CD4-positive, alpha-beta T cell (primary cell): ENCODE measurements around the gene FAM83B. TPM values are rescaled to one million over a fixed set of nuclear protein-coding genes. Genes with fewer than 3 reads are reported as not detected.
"Not testable (repeated sequence)": the region's sequence is repeated elsewhere in the genome, so short reads cannot be mapped to it uniquely, and the experiment has no call there.

Experiments
- ATAC-seq: fragments of 200-7000 bp; cut with Tn5 transposase; one replicate; pipeline ENCODE4 v1.10.0; 2022; ENCODE audit warnings: mild to moderate bottlenecking; ENCODE audit not compliant: poor library complexity
- CTCF ChIA-PET: fragments of 350-600 bp; sonication (Branson Sonifier 250); formaldehyde crosslinking; loops from one replicate; lab custom pipeline; 2021; ENCODE audit warnings: antibody characterized with exemption, inconsistent platforms; lab: Charles Lee
- POLR2A ChIA-PET: fragments of 350-600 bp; sonication (Branson Sonifier 250); formaldehyde crosslinking; loops from one replicate; lab custom pipeline; 2021; ENCODE audit warnings: antibody characterized with exemption, inconsistent platforms; lab: Charles Lee
- DNase-seq, 14 experiments: peaks; one replicate each; pipeline ENCODE4 v3.0.0-alpha.2; 2013 to 2020; ENCODE audit warnings: mixed read lengths in 2 of 14
- H3K27ac ChIP-seq, 2 donors: one replicate each; pipeline versions ENCODE4 v1.5.1 to v1.7.0; 2013; ENCODE audit warnings: low read length in 2 of 2, low read depth in 1 of 2, mild to moderate bottlenecking in 1 of 2
- H3K27me3 ChIP-seq, 2 experiments: 1 replicate in 1 of 2; 2 replicates in 1 of 2; pipeline versions ENCODE4 v1.6.1 to v1.7.0; 2013; ENCODE audit warnings: low read length in 2 of 2, control low read depth in 1 of 2, mild to moderate bottlenecking in 1 of 2, moderate library complexity in 1 of 2; ENCODE audit not compliant: insufficient read depth in 2 of 2, control insufficient read depth in 1 of 2
- H3K36me3 ChIP-seq: one replicate; pipeline ENCODE4 v1.6.1; 2013; ENCODE audit warnings: low read length, control low read depth; ENCODE audit not compliant: insufficient read depth
- H3K4me1 ChIP-seq: one replicate; pipeline ENCODE4 v1.6.1; 2013; ENCODE audit warnings: low read length, control low read depth; ENCODE audit not compliant: insufficient read depth
- H3K4me3 ChIP-seq: one replicate; pipeline ENCODE4 v1.5.1; 2013; ENCODE audit warnings: mild to moderate bottlenecking, low read length, moderate library complexity
- H3K9me3 ChIP-seq, 2 experiments: 1 replicate in 1 of 2; 2 replicates in 1 of 2; pipeline versions ENCODE4 v1.6.1 to v1.7.0; 2013; ENCODE audit warnings: low read length in 2 of 2, mild to moderate bottlenecking in 2 of 2, control low read depth in 1 of 2, moderate library complexity in 1 of 2; ENCODE audit not compliant: control insufficient read depth in 1 of 2, insufficient read depth in 1 of 2
- H3K27ac Mint-ChIP-seq: one replicate; pipeline ENCODE4 v1.8.0; 2020; ENCODE audit warnings: mixed read lengths
- H3K27me3 Mint-ChIP-seq: one replicate; pipeline ENCODE4 v1.8.0; 2021; ENCODE audit warnings: mixed read lengths
- H3K36me3 Mint-ChIP-seq: one replicate; pipeline ENCODE4 v1.8.0; 2021; ENCODE audit warnings: low read depth, mixed read lengths
- H3K4me1 Mint-ChIP-seq: one replicate; pipeline ENCODE4 v1.8.0; 2021; ENCODE audit warnings: low read depth, mixed read lengths
- H3K4me3 Mint-ChIP-seq: one replicate; pipeline ENCODE4 v1.8.0; 2020; ENCODE audit warnings: mild to moderate bottlenecking, mixed read lengths
- H3K9me3 Mint-ChIP-seq: one replicate; pipeline ENCODE4 v1.8.0; 2020; ENCODE audit warnings: mixed read lengths
- intact Hi-C, 2 experiments: fragments of 100-400 bp; cut with DNase I in 1 of 2; cut with micrococcal nuclease in 1 of 2; formaldehyde crosslinking; loops; one replicate each; pipeline versions ENCODE4 v1.15.1 to v1.9.0; 2023 to 2025; cut with DNase I, micrococcal nuclease
- total RNA-seq, 174 experiments: library from RNA in 2 of 174; stranded (reverse) in 2 of 174; gene quantifications; one replicate each; pipeline ENCODE4 v1.2.3 and lab custom pipeline; 2021 to 2026
- TF ChIP-seq, protein P1 (sequence below): fragments of 200-600 bp; IDR thresholded peaks from one replicate; pipeline ENCODE4 v1.8.0; 2022; ENCODE audit warnings: antibody characterized with exemption, mild to moderate bottlenecking

The FAM83B gene
- total RNA-seq, 2 experiments from 2014 or later: not detected

- TF ChIP-seq, protein P1, sequence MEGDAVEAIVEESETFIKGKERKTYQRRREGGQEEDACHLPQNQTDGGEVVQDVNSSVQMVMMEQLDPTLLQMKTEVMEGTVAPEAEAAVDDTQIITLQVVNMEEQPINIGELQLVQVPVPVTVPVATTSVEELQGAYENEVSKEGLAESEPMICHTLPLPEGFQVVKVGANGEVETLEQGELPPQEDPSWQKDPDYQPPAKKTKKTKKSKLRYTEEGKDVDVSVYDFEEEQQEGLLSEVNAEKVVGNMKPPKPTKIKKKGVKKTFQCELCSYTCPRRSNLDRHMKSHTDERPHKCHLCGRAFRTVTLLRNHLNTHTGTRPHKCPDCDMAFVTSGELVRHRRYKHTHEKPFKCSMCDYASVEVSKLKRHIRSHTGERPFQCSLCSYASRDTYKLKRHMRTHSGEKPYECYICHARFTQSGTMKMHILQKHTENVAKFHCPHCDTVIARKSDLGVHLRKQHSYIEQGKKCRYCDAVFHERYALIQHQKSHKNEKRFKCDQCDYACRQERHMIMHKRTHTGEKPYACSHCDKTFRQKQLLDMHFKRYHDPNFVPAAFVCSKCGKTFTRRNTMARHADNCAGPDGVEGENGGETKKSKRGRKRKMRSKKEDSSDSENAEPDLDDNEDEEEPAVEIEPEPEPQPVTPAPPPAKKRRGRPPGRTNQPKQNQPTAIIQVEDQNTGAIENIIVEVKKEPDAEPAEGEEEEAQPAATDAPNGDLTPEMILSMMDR: no peak
- no peak overlapping the region for H3K4me3 Mint-ChIP-seq
- no peaks in the 10 kb centered on the region for H3K27me3 Mint-ChIP-seq
- no peak for ATAC-seq
- H3K9me3 ChIP-seq: peaks cover 0 to 11% of the 10 kb centered on the region in 2 experiments
- H3K27ac ChIP-seq: no peak overlapping the region
- no peak overlapping the region for H3K4me3 ChIP-seq
- DNase-seq: no peak
- CTCF ChIA-PET: no interaction called here
- H3K4me1 Mint-ChIP-seq: no peaks in the 10 kb centered on the region
- POLR2A ChIA-PET: no interaction called here
- no peaks in the 10 kb centered on the region for H3K4me1 ChIP-seq
- H3K27me3 ChIP-seq: no peaks in the 10 kb centered on the region
- H3K9me3 Mint-ChIP-seq: no peaks in the 10 kb centered on the region
- no peak overlapping the region for H3K27ac Mint-ChIP-seq
- H3K36me3 Mint-ChIP-seq: no peaks in the 10 kb centered on the region
- intact Hi-C loops: no loop called here
- no peaks in the 10 kb centered on the region for H3K36me3 ChIP-seq
Measured at GRCh38 chr6:54878718-54879117, 32.1 kb downstream of the FAM83B start.

DNA sequence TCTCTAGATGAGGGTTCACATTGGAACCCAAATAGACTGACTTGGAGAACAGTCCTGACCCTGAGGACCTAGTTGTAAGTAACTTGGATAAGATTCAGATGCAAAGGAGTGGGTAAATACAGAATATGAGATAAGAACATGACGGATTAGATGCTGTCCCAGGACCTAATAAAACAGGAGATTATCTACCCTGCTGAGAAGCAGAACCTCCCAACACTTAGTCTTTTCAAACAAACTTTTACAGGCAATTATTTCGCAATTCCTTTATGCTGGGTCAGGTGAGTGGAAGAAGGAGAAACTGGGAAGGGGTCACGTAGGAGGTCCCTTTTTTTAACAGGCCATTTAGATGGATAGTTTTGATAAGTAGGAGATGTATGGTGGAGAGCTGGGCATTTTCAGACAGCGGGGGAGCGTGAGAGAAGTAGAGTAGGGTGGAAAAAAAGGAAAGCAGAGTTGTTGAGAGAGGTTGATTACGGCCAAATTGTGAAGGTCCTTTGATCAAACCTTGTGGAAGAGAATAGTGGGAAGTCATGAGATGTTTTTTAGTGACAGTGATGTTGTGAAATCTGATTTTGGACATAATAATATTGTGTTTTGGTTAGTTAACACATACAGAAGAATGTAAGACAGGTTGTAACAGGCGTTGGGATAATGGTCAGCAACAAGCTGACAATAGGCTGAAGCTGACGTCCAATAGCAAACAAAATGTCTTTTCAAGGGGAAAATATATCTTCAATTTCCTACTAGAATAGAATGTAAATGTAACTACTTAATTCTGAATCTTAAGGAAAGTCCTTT, 32.8 kb downstream of the FAM83B start:
- no peak overlapping the region for H3K27ac Mint-ChIP-seq
- H3K27ac ChIP-seq: no peak overlapping the region
- DNase-seq: no peak
- no peaks in the 10 kb centered on the region for H3K4me1 ChIP-seq
- H3K27me3 ChIP-seq: no peaks in the 10 kb centered on the region
- no peaks in the 10 kb centered on the region for H3K4me1 Mint-ChIP-seq
- no peaks in the 10 kb centered on the region for H3K36me3 ChIP-seq
- H3K27me3 Mint-ChIP-seq: no peaks in the 10 kb centered on the region
- TF ChIP-seq, protein P1: no peak
- H3K9me3 Mint-ChIP-seq: no peaks in the 10 kb centered on the region
- ChIA-PET CTCF (no interaction called here), POLR2A (no interaction called here)
- H3K4me3 Mint-ChIP-seq: no peak overlapping the region
- ATAC-seq: no peak
- peaks cover 0 to 17% of the 10 kb centered on the region in 2 experiments for H3K9me3 ChIP-seq
- intact Hi-C loops: no loop called here
- H3K36me3 Mint-ChIP-seq: no peaks in the 10 kb centered on the region
- no peak overlapping the region for H3K4me3 ChIP-seq

GRCh38 chr6:54881067-54881730, 34.6 kb downstream of the FAM83B start:
- H3K27ac Mint-ChIP-seq: no peak overlapping the region
- Histone ChIP-seq H3K27ac (no peak overlapping the region), H3K9me3 (peaks cover 0 to 23% of the 10 kb centered on the region in 2 experiments), H3K4me1 (no peaks in the 10 kb centered on the region), H3K27me3 (no peaks in the 10 kb centered on the region), H3K36me3 (no peaks in the 10 kb centered on the region), H3K4me3 (no peak overlapping the region)
- intact Hi-C loops: no loop called here
- CTCF ChIA-PET: no interaction called here
- H3K9me3 Mint-ChIP-seq: no peaks in the 10 kb centered on the region
- H3K4me3 Mint-ChIP-seq: no peak overlapping the region
- TF ChIP-seq, protein P1: no peak
- no peaks in the 10 kb centered on the region for H3K36me3 Mint-ChIP-seq
- ATAC-seq: no peak
- no peaks in the 10 kb centered on the region for H3K4me1 Mint-ChIP-seq
- POLR2A ChIA-PET: no interaction called here
- no peak for DNase-seq
- H3K27me3 Mint-ChIP-seq: no peaks in the 10 kb centered on the region

- H3K27ac Mint-ChIP-seq, H3K4me1 Mint-ChIP-seq, intact Hi-C loops, DNase-seq, ATAC-seq, H3K9me3 Mint-ChIP-seq, H3K27ac ChIP-seq, H3K36me3 Mint-ChIP-seq, H3K27me3 ChIP-seq, H3K4me3 Mint-ChIP-seq, CTCF ChIA-PET, H3K36me3 ChIP-seq, H3K4me1 ChIP-seq, POLR2A ChIA-PET, H3K4me3 ChIP-seq, H3K27me3 Mint-ChIP-seq: not testable (repeated sequence)
- H3K9me3 ChIP-seq: peaks cover 0 to 23% of the 10 kb centered on the region in 2 experiments
Measured at GRCh38 chr6:54881891-54882290, 35.3 kb downstream of the FAM83B start.
